Measurements from ENCODE around the gene CTDNEP1.

Gene CTDNEP1

DNA sequence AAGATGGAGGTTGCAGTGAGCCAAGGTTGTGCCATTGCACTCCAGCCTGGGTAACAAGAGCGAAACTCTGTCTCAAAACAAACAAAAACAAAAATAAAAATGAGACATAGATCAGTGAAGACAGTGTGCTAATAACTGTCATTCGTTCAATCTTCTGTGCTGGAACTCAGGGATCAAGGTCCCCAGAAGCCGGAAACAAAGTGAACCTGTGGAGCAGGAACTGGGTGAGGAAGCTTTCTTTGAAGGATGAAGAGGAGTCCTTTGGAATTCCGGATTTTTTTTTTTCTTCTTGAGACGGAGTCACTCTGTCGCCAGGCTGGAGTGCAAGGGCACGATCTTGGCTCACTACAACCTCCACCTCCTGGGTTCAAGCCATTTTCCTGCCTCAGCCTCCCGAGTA lies 27.9 kb upstream of the CTDNEP1 start:
- no peak for DNase-seq

- no peak for DNase-seq
Observed at GRCh38 chr17:7266784-7267183, 15.2 kb upstream of the CTDNEP1 start.

GRCh38 chr17:7263801-7264078 lies 12.2 kb upstream of the CTDNEP1 start:
- no peak for DNase-seq

DNA sequence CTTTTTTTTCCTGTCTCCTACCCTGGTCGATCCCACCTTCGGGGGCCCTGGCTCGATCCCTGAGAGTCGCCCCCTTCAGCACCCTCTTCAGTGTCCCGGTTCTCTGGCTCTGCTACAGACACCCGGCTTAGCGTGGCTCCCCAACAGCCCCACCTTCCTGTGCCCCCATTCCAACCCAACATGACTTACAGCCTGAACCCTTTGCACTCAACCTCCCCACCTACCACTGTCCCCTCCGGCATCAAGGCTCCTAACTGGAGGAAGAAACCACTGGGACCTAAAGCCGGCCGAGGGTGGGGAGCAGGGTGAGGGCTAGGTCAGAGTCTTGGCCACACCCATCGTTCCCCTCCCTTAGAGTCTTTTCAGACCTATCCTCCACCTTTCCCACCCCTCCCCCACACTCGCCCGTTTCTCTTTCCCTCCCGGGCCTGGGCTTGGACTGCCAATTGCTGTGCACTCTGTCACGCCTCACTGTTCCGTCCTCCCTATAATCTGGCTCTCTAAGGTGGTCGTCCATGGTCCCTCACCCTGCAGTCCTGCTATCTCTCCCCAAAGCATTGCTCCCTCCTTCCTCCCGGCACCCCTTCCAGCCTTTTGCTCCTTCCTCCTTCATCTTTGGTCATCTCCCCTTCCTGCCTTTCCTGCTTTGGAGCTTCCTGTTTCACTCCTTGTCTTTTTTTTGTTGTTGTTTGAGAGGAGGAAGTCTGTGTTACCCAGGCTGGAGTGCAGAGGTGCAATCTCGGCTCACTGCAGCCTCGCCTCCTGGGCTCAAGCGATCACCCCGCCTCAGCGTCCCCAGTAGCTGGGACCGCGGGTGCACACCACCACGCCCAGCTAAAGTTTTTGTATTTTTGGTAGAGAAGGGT lies 11.6 kb upstream of the CTDNEP1 start:
- no peak for DNase-seq

DNA sequence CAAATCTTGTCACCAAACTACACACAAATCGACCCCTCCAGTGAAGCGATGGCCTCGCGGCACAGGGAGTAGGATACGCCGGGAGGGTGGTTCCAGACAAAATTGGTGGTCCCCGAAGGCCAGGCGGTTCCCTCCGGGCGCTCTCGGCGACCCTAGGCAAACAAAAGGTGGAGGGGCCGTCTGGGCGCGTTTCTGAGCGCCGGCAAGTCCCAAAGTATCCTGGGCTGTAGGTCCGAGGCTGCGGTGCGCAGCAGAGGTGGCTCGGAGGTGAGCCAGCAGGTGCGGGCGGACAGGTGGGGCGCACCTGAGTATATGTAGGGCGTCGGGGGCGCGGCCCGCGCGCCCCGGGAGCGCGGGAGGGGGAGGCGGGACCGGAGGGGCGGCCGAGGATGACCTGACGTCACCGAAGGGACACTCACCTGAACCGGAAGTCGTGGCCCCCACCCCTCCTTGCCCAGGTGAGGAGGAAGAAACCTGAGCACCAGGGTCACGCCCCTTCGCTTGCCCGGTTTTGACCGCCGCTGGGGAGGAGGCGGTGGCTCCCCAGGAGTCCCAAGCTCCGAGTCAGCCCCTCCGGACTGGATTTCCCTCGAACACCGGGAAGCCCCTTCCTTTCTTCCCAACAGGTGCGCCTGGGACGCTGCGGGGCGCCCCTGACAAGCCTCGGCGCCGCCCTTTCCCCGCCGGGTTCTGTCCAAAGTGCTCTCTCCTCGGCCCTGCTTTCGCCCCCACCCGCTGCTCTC lies 10.8 kb upstream of the CTDNEP1 start, which contains the start of gene CLDN7:
CLDN7 (minus strand) TSS at position 287 of the 743 bp plus-strand sequence. CDS start 435 bp downstream, outside the sequence.
- no peak for DNase-seq

- peak in 1 of 2 experiments; percentile 29 for DNase-seq
Observed at GRCh38 chr17:7261379-7262191, 10.1 kb upstream of the CTDNEP1 start.

- no peak for DNase-seq
Observed at GRCh38 chr17:7260651-7261378, 9.3 kb upstream of the CTDNEP1 start.

- DNase-seq, result no peak
Observed at GRCh38 chr17:7260151-7260550, 8.6 kb upstream of the CTDNEP1 start.

GRCh38 chr17:7259555-7259889 lies 8.0 kb upstream of the CTDNEP1 start:
- DNase-seq, result no peak

GRCh38 chr17:7258731-7259554 lies 7.4 kb upstream of the CTDNEP1 start:
- no peak for DNase-seq

DNA sequence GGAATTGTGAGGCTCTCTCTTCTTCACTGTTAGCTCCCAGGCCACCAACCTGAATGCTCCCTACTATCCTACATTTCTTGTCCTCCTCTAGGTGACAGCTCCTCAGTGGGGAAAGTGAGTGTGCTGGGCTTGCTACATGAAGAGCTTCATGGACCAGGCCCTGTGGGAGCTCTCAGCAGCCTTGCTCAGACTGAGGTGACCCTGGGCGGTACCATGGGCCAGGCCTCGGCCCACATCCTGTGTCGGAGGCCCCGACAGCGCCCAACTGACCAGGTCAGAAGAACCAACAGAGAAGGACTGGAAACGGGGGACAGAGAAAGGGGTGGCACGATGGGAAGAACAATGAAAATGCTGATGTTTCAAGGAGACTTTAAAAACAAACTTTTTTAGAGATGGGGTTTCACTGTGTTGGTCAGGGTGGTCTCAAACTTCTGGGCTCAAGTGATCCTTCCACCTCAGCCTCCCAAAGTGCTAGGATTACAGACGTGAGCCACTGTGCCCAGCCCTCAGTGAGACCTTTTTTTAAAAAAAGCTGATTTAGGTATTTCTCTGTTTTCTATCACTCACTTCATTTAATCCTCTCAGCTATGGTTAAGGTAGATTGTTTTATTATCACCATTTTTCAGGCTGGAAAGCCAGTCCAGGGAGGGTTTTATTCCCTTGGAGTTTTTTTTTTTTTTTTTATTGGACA lies 5.4 kb upstream of the CTDNEP1 start:
- DNase-seq, result no peak

GRCh38 chr17:7254511-7254910 lies 3.0 kb upstream of the CTDNEP1 start:
- DNase-seq, result no peak

GRCh38 chr17:7253082-7253481 lies 1.5 kb upstream of the CTDNEP1 start:
- no peak for DNase-seq

DNA sequence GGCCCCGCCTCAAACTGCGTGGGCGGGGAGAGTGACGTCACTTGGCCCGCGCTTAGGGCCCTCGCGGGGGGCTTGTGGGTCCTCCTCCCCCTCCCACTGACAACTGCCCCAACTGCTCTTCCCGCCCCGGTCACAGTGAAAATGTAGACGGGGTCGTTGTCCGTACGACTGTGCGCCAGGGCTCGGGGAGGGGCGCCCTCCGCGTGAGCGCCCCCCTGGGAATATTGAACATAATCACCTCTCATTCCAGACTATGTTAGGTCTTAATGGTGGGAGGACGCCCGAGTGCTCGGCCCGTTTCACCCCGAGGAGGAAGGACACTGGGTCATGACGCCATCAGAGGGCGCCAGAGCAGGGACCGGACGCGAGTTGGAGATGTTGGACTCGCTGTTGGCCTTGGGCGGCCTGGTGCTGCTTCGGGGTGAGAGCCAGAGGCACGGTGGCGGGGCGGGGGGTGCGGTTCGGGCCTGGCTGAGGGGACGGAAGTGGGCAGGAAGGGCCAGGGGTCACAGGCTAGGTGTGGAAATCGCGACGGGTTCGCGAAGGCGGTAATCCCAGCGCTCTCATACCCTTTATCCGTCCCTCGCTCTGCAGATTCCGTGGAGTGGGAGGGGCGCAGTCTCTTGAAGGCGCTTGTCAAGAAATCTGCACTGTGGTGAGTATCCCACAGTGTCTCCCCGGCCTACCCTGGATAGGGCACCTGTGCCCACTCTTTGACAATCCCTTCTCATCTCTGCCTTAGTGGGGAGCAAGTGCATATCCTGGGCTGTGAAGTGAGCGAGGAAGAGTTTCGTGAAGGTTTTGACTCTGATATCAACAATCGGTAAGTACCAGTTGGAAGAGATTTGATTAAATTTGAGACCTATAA lies 876 bp upstream of the CTDNEP1 start, which contains the start of gene ELP5:
ELP5 (plus strand) TSS at position 40 of the 868 bp plus-strand sequence; CDS start at position 376, 336 bp downstream.
- peak; percentile 79 to 81 for DNase-seq

DNA sequence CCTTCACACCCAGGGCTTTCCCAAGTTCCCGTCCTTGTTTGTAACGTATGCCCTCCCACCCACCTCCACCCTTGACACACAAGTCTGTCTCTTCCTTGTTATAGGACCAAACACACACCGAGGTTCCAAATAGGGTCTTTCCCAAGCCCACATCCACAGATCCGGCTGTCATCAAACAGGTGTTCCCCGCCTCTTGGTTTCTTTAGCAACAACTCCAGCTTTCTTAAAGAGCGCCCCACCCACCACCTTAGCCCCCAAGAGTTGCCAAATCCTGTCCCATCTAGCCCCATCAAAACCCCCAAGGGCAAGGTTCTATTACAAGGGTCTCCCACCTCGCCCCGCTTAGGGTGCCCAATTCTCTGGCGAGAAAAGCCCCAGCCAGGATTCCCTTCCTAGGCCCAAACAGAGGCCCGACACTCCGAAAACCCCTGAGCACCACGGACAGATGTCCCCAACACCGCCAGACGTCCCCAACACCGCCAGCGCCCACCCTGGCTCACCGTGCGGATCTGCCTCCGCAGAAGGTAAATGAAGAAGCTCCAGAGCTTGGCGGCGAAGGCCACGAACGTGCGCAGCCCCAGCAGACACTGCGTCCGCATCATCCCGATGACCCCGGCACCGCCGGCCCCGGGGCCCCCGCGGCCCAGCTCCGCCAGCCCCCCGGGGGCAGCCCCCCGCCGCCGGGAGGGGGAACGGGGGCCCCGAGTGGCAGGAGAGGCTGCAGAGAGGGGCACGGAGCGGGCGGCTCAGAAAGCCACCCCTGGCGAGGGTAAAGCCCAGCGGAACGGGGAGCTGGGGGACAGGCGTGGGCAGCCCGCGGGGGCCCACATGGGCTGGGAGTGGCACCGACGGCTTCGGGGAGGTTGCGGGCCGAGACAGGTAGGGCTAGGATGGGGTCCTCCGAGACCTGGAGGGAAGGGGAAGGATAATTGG lies 573 bp downstream of the CTDNEP1 start:
- no peak for DNase-seq

DNA sequence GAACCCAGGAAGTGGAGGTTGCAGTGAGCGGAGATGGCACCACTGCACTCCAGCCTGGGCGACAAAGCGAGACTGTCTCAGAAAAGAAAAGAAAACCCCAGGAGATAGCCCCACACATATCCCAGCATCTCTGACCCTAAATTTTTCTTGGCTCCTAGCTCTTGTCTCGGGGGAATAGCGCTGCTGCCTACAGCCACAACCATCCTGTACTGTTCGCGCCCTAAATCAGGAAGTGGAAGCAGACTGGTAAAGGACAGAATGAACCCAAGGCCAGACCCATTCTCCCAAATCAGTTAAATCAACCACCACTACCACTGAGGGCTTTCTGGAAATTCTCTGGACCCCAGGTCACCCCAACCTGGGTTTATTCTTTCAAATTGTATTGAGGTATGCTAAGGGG lies 1.7 kb downstream of the CTDNEP1 start:
- DNase-seq, result no peak

DNA sequence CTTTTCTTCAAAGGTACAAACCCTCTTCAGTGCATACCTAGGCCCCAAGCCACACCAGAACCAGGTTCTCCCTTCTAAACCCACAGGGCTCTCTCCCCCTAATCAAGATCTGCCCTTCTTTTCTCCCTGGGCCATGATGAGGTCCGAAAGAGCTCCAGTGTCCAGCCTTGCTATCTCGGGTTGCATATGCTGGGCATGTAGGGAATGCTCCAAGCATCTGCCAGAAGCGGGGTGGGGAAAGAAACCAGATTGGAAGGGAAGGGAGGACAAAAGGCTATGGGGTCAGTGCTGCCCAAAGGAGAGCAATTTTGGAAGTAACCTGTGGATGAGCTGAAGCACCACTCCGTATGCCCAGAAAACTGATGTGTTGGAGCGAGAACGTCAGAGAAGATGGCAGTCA lies 2.3 kb downstream of the CTDNEP1 start:
- DNase-seq, result no peak

DNA sequence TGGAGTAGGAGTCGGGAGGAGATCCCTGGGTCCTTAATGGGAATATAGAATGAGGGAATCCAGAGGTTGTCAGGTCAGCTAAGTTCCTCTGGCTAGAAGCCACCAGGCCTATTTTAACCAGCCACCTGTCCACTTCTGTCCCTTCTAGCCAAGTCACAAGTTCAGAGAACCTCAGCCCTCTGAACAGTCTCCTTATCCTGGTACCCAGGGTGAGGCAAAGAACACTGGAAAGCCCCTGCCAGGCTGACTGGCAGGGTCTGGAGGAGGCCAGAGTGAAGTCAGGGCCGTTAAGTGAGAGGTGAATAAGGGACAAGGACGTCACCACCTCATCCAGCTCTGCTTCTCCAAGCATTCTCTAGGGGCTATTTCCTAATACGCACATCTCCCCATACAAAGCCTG lies 2.7 kb downstream of the CTDNEP1 start:
- DNase-seq, result no peak

GRCh38 chr17:7246779-7247178 lies 4.8 kb downstream of the CTDNEP1 start:
- DNase-seq, result no peak
